HG03378 (cell line): ENCODE data around the gene SHH.

Experiments used
- ATAC-seq: cut with Tn5 transposase; IDR thresholded peaks from one replicate; pipeline ENCODE4 v1.9.1; 2021; ENCODE audit warnings: mild to moderate bottlenecking, moderate library complexity; ENCODE audit not compliant: unreplicated experiment

Gene SHH

DNA sequence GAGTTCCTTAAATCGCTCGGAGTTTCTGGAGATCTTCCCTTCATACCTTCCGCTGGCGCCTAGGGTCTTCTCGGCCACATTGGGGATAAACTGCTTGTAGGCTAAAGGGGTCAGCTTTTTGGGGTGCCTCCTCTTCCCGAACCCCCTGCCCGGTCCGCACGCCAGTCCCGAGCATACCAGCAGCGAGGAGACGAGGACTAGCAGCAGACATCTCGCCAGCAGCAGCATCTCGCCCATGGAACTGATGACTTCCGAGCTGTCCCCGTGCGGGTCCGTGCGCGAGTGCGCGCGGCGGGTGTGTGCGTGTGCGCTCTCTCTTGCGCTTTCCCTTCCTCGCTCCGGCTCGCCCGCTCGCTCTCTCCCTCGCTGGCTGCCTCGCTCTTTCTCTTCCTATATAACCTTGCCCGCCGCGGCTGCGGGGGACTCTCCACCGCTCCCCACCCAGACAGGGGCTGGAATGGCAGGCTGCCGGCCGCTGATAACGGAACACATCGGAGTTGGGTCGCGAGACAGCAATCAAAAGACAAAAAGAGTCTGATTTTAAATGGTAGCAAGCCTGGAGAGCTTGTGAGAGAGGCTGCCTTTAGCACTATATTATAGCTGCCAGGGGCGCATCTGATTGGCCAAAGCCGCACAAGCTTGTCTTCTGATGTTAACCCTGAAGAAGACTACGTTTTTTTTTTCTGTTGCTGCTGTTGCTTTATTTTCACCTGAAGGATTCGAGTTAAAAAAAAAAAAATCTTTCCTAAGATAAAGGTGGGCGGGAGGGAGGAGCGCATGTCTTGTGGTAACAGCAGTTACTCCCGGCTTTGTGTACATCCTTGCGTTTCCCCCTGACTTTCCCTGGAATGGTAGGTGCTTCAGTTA is at the start of gene SHH:
Gene SHH, minus strand, starts transcription at position 569 of the 867 bp plus-strand sequence. Its CDS starts 341 bp downstream, at position 228.
- no peak for ATAC-seq

DNA sequence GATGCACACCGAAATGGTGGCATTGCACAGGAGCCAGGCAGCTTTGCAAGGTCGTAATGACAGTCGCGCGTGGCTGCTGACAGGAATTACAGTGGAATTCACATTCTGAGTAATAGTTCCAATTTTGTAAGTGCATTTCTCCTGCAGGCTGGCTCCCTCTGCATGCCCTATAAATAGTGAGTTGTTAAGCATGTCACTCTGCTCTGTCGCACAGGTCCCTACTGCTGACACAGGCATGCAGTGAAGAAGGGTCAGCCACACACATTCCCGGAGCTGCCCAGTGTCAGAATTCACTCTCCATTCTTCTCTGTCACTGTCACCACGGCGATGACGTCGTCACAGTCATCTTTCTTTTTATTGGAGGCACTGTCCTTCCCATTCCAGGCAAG is 49.2 kb upstream of the SHH start:
- no peak for ATAC-seq

DNA sequence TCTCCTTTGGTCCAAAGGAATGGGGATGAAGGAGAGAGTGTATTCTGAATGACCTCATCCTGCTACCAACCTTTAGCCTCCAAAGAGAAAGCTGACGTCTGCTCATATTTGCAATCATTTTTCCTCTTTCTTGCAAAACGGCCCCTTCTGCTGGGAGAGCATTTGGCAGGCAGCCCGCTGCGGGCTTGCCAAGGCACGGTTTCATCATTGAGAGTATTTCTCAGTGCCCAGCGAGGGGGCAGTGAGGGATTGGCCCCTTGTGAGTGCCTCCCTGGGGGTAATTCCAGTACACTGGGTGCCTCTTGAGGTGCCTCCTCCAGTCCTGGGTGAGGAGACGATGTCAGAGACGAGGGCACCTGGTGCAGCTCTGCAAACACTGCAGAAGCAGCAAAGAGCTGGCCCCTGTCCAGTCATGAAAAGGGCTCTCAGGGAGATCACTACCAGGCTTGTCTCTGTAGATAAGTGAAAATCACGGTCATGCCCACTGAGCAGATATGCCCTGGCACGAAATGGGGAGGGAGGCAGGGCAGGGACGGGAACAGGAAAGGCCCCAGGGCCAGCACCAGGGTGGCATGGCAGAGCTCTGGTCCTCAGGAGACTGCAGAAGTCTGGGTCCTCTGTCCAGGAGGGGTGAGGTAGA is 48.7 kb upstream of the SHH start:
- ATAC-seq = no peak

DNA sequence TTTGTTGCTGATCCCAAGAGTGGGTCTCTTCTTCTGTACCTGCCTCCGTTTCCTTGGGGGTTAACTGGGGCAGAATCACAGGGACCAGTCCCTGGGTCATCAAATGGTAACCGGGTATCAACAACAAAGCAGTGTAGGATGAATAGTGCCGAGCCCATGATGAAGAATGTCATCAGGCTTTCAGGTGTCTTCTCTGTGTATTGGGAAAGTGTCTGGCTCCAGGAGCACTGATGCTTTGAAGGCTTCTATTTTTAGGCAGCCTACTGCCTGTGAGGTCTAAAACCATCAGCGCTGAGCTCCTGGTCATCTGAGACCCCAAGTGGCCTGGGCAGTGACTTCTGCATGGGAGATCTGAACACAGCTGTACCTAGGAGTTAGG is 48.2 kb upstream of the SHH start:
- ATAC-seq = no peak

DNA sequence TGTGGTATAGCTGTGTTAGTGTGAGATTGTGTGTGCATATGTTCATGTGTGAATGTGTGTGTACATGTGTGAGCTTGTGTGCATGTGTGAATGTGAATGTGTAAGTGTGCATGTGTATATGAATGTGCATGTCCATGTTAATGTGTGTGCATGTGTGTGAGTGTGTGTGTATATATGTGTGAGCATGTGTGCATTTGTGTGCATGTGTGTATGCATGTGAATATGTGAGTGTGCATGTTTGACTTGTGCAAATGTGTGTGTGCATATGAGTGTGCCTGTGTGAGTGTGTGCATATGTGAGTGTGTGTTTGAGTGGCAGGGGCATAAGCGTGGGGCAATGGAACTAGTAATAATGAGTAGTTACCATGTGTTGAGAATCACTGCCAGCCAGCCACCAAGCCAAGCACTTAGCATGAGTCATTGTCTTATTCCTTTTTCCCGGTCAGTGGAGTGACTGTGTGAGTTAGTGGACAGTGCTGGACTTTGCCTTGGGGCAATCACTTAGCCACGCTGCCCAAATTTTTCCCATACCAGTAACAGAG is 46.3 kb upstream of the SHH start:
- no peak for ATAC-seq

DNA sequence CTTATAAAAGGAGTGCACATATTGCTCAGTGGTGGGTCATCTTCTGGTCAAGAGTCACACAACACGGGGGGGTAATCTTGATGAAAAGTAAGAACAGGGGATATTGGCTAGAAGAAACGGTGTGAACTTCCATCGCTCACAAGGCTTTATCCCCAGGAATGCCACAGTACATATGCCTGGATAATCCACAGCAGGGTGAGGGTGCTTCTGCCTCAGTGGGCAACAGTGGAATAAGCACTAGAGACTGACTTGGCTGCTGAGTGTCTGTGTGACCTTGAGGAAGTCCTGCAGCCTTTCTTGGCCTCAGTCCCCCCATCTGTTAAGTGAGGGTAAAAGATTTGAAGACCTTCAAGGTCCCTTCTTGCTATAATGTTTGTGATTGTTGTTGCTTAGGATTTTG is 44.9 kb upstream of the SHH start:
- ATAC-seq = no peak

DNA sequence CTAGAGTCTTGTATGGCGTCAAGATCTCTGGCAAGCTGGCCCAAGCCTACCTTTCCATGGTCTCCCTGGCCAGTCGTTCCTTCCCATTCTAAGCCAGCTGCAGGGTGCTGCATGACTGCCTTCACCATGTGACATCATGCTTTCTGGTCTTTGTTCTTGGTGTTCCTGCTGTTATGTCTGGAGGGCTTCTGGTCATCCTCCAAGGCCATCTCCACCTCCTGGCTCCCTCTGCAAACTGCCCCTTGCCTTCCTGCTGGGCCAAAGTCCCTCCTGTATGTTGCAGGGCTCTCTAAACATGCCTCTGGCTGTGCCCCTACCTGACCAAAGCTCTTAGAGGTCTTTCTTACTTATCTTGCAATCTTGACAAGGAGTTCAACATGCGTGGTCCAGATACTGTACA is 44.4 kb upstream of the SHH start:
- no peak for ATAC-seq

DNA sequence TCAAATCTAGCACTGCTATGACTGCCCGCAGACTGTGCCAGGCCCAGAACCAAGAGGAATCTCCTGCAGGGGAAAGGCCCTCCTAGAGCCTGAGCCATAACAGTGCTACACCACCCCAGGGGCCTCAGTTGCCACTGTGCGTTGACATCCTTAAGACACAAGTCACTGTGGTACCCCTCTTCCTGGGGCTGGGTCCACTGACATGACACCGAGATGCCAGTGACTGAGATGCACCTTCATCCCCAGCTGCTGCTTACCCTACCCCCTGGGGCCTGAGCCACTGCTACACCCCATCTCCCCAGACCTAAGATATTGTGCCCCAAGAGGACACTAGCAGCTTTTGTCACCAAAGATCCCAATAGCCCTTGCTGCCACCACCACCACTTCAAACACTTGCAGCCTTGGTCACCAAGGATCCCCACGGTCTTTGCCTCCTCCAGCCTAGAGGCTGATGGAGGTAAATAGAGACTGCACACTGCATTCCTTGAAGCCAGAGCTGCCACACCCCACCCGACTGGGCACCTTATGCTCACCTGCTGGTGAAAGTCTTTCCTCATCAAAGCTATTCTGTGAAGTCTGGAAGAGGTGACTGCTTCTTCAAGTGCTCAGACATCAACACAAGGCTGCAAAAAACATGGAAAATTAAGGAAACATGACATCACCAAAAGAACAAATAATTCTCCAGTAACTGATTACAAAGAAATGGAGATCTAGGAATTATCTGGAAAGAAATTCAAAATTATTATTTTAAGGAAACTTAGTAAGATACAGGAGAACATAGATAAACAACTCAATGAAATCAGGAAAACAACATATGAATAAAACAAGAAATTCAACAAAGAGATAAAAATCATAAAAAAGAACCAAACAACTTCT is 40.4 kb upstream of the SHH start:
- no peak for ATAC-seq

DNA sequence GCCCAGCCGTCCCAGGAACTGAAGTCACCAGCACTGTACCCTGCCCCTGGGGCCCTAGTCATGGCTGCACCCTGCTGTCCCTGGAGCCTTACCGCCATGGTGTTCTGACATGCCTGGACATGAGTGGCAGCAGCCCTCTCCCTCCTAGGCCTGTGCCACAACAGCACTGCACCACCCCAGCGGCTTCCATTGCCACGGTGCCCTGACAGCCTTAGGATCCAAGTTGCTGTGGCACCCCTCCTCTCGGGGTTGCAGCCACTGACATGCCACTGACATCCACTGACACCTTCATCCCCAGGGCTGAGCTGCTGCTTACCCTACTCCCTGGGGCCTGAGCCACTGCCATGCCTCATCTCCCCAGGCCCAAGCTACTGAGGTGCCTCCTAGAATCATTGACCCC is 39.6 kb upstream of the SHH start:
- ATAC-seq = no peak

DNA sequence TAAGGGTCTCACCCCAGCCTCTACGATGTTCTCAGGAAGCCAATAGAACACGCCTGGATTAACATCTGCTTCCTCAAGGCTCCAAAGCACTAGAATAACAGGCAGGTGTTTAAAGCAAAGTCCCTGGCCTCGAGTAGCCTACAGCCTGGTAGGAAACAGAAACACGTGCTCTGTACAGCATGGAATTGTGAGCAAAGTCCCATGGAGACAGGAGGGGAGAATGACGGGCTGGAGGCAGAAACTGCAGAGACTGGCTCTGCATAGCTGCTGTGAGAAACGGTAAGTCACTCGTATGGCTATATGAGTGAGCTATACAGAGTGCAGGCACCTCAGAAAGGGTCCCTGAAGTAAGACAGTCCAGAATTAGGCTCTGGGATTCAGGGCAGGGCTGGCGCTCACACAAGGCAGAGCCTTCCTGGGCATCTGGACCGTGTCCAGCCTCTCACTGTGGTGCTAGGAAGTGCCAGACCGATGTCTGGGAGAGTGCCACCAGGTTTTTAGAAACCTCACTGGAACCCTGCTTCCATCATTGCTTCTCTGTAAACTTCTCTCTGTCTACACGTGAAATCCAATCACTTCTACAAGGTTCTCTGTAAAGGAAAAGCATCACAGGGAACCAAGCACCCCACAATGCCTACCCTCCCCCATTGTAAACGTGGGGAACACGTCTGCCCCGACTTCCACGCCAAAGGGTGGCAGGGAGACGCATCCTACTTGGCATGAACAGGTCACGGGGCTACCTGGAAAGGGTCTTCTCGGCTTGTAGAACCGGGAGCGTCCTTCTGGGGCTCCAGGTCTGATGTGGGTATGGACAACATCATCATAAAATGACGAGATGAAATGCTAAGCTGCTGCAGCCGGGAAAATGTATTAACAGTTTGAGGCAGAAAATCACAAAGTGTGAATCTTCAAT is 38.8 kb upstream of the SHH start:
- no peak for ATAC-seq

DNA sequence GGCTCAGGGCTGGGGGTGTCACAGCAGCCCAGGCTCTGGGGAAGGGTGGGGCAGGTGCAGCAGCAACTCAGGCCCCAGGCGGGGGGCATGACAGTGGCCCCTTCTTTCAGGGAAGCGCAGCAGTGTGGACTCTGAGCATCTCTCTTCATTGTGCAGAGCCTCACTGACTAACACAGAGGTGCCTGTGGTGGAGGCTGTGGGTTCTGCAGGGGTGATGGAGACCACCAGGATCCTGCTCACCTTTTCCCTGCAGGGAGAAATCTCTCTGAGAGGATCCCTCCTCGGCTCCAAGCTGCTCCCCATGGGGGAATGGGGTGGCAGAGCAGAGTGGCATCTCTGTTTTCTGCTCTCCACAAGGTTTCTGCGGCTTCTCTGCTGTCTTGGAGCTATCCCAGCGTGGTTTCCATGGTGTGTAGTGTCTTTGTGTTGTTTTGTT is 37.8 kb upstream of the SHH start:
- no peak for ATAC-seq

DNA sequence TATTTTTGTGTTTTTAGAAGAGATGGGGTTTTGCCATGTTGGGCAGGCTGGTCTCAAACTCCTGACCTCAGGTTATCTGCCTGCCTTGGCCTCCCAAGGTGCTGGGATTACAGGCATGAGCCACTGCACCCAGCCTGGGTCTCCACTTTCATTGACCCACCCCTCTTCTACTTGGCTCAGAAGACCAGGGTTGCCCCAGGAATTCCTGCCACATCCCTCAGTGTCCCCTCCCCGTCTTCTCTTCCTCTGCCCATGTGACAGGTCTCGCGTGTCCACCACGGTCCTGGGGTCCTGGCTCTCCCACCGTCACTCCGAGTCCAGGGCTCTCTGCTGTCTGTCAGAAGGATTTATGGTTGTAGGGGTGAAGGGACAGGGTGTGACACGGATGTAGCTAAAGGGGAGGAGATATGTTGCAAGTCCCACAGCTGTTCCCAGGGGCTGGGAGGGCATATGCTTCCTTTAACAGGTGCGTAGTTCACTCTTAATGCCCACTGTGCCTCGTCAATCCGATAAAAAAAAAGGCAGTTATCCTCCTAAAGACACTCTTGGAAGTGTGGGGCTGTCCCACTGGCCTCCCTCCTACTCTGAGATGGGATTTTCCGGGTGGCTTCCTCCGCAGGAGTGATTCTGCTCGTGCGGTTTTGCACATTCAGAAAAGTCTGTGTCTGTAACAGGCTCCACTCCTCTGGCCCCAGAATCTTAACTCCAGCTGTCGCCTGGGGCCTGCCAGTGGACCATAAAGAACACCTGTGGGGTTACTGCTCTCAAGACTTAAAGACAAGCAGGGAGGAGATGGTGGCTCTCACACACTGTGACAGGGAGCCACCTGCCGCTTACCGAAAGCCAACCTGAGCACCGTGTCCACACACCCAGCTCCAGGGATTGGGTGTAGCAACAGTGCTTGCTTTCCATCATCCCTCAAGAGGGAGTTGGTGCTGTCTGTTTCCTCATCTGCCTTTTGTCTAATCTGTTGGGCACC is 36.7 kb upstream of the SHH start:
- ATAC-seq = no peak

DNA sequence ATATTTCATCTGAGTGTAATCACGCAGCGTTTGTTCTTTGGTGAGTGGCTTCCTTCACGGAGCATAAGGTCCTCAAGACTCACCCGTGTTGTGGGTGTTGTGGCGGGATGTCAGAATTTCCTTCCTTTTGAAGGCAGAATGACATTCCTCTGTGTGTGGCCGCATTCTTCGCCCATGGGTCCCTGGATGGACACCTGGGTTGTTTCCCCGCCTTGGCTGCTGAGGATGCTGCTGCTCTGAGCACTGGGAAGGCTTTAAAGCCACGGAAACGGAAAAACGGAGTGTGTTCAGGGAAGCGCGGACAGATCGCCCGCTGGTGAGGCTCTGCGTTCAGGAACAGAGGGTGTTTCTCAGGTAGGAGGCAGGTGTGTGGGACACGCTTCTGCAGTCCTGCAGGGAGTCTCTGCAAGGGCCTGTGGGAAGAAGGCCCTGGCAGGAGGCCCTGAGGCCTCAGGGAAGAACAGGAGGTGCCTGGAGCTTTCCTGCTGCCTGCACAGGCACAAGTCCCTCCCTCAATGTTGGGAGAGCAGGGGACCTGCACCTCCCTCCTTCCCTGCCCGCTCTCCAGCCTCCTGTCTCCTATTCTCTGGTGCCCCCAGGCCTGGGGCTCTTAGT is 35.7 kb upstream of the SHH start:
- no peak for ATAC-seq

DNA sequence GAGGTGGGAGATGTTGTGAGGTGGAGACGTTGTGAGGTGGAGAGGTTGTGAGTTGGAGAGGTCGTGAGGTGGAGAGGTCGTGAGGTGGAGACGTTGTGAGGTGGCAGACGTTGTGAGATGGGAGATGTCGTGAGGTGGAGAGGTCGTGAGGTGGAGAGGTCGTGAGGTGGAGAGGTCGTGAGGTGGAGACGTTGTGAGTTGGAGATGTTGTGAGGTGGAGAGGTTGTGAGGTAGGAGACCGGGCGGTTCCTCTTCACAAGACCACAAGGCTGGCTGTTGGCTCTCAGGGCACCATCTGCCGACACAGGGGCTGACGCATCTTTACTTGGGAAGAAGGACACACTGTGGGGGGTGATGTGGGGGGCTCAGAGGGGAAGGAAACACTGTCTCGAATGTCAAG is 34.7 kb upstream of the SHH start:
- ATAC-seq = no peak

DNA sequence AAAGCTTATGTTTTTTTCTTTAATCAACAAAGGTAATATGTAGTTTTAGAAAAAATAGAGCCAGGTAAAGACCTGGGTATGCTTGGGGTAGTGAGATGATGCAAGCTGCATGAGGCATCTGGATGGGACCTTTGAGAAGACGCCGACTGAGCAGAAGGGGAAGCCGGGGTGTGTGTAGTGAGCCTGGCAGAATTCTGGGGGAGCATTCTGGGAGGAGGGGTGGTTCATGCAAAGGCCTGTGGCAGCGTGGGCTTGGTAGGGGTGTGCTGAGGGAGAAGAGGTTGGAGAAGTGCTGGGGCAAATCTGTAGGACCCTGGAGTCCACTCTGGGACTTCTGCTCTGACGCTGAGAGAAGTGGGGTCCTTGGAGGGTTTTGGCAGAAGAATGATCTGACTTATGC is 33.9 kb upstream of the SHH start:
- ATAC-seq = no peak

DNA sequence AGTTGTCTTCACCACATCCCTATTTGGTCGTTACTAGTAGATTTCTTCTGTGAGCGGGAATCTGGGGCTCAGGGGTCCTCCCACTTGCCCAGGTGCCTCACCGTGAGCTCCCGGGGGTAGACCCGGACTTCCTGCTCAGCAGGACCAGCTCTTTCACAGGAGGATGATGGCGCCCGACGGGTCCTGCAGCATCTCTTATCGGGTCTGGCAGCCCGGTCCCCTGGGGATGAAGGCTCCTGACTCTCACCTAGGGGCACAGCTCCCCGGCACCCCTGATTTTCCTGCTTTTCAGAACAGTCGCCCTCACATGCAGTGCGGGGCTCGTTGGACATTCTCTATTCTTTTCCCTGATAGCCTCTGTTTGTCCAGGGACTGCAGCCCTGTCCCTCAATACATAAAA is 33.0 kb upstream of the SHH start:
- no peak for ATAC-seq

DNA sequence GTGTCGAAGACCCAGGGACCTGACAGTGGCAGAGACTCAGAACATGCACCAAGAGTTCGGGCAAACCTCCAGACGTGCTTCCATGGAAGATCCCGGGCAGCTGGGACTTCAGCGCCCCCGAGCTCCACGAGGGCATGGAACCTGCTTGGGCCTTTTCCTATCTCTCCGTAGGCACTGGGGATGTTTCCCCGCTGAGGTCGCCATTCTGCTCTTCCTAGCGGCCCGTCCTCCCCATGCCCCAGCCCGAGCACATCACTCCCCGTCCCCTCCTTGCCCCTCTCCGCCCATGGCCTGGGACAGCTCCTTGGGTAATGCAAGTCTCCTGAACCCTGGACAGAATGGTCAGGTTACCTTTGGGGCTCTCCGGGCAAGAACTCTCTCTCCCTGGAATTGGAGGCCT is 32.3 kb upstream of the SHH start:
- ATAC-seq = no peak

DNA sequence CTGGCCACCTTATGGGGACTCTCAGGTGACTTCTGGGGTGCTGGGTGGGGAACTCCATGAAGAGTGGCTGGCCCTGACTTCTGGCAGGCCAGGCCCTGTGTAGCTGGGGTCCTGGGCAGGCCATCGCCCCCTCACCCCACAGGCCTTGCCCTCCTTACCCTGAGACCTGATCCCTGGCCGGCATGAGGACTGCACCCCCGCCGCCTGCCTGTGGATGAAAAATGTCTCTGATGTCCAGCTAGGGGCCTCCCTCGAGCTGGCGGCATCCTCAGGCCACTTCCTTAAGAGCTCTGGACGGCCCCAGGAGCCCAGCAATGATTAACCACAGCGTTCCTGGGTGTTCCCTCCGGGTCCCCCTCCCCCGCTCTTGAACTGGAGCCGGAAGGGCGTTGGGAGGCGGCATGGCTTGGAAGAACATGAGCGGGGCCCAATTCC is 31.8 kb upstream of the SHH start:
- no peak for ATAC-seq
